ENCODE results near the gene QSOX1. TPM values are rescaled to one million over a fixed set of nuclear protein-coding genes. Genes with fewer than 3 reads are reported as not detected.

The QSOX1 gene
- total and polyA plus RNA-seq, 9 of the 15 experiments (the other 6 are each of a cell fraction or from before 2014, with no cell fraction given): 4.0 to 53.1 (median 15.0) TPM

DNA sequence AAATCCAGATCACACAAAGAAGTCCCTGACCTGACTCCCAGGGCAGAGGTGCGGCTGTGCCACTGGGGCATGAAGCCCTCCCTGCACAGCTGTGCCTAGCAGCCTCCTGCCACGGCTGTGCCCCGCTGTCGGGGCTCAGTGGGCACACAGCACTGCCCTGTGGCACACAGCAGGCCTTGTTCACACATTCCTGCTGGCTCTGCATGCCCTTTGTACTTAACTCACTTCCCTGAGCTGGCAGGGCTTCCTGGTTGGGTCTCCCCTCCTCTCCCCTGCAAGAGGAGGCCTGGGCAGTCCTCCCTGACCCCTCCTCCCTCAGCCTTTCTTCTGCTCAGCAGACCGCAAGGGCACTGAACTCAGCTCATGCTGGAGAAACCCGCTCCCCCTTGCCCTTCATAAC lies 90.2 kb downstream of the QSOX1 start:
- intact Hi-C loops (cut with micrococcal nuclease) (loop anchor here (5.0 kb wide), 1 partner anchor 538 kb away; no protein-coding TSS in a partner anchor), in situ Hi-C loops (cut with MboI) (loop anchor here (5.0 kb wide), 1 partner anchor 58 kb away; no protein-coding TSS in a partner anchor)
- H3K9me1 ChIP-seq (ENCODE audit: control insufficient read depth, insufficient read depth, low read length): no peaks in the 10 kb centered on the region
- H3K9me3 ChIP-seq (replicated peaks; ENCODE audit: control insufficient read depth, insufficient read depth, low read depth, low read length): no peaks in the 10 kb centered on the region
- H2AFZ ChIP-seq (ENCODE audit: low read depth, low read length): no peak overlapping the region
- no peaks in the 10 kb centered on the region for H3K36me3 ChIP-seq (ENCODE audit: control insufficient read depth, insufficient read depth, low read length)
- 4% methylated on average over 6 of the region's 6 CpGs for WGBS (ENCODE audit: insufficient coverage, low coverage, missing lambda C conversion rate)
- no peaks in the 10 kb centered on the region for H4K20me1 ChIP-seq (replicated peaks; ENCODE audit: control insufficient read depth, insufficient read depth, low read length)
- peaks cover 12 to 33% of the 10 kb centered on the region in 2 experiments; a peak in 4 of 5 replicates for H3K27me3 ChIP-seq (ENCODE audit: control insufficient read depth in 2 of 2, insufficient read depth in 2 of 2, low read length in 2 of 2)
- POLR2A ChIA-PET: interaction anchor here (1.1 kb wide), 1 partner anchor 112 kb away, joined by 4 read pairs; no protein-coding TSS in a partner anchor
- FAIRE-seq (no peak), ATAC-seq (no peak), DNase-seq (ENCODE audit: extremely low read depth in 1 of 4, low spot score in 3 of 4) (no peak)
- no TSS peak for BruUV-seq (replicated peaks)
- no peak overlapping the region for H3K4me3 ChIP-seq
- H3K4me2 ChIP-seq (ENCODE audit: insufficient read depth, low read length): no peak overlapping the region
- TF ChIP-seq ZNF133 (CRISPR knock-in tag; IDR thresholded peaks at IDR 0.05) (no peak), ZNF263 (CRISPR knock-in tag; IDR thresholded peaks at IDR 0.05; ENCODE audit: borderline replicate concordance) (peak; percentile 91)
- H3K9ac ChIP-seq (ENCODE audit: insufficient read depth in 1 of 2, low read depth in 2 of 2, low read length in 2 of 2): no peak overlapping the region; a peak in 1 of 4 replicates
- no peak overlapping the region for H3K27ac ChIP-seq (ENCODE audit: extremely low read depth, low read depth, low read length)
- CTCF ChIA-PET (ENCODE audit: low intra/inter-chr PET ratio): no interaction called here
- H3K4me1 ChIP-seq (replicated peaks in 1 of 2; ENCODE audit: control insufficient read depth in 2 of 2, insufficient read depth in 2 of 2, low read length in 2 of 2): no peaks in the 10 kb centered on the region; a peak in 1 of 5 replicates
- H3K79me2 ChIP-seq (ENCODE audit: control insufficient read depth, insufficient read depth, low read length): no peaks in the 10 kb centered on the region

DNA sequence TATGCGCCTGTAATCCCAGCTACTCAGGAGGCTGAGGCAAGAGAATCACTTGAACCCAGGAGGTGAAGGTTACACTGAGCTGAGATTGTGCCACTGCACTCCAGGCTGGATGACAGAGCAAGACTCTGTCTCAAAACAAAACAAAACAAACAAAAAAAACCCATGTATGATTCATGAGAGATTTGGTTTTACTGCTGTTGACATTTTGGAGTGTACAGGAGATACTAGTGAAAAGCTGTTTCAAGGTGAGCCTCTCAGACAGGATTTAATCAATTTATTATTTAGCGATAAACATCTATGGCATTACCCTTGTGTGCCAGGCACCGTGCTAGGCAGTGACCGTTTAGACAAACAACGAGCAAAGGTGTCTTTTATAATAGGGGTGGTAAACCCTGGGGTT lies 91.9 kb downstream of the QSOX1 start:
- in situ Hi-C loops (cut with MboI) (loop anchor here (5.0 kb wide), 1 partner anchor 59 kb away; no protein-coding TSS in a partner anchor), intact Hi-C loops (cut with micrococcal nuclease) (no loop called here)
- WGBS (ENCODE audit: insufficient coverage, low coverage, missing lambda C conversion rate): 14% methylated on average over 5 of the region's 5 CpGs
- Histone ChIP-seq H3K27me3 (ENCODE audit: control insufficient read depth in 2 of 2, insufficient read depth in 2 of 2, low read length in 2 of 2) (peaks cover 8 to 33% of the 10 kb centered on the region in 2 experiments; a peak in 3 of 5 replicates), H3K27ac (ENCODE audit: extremely low read depth, low read depth, low read length) (no peak overlapping the region), H3K9me3 (replicated peaks; ENCODE audit: control insufficient read depth, insufficient read depth, low read depth, low read length) (no peaks in the 10 kb centered on the region), H3K4me2 (ENCODE audit: insufficient read depth, low read length) (no peak overlapping the region), H2AFZ (ENCODE audit: low read depth, low read length) (no peak overlapping the region), H4K20me1 (replicated peaks; ENCODE audit: control insufficient read depth, insufficient read depth, low read length) (no peaks in the 10 kb centered on the region; the same call in 1 of the 2 replicates), H3K9me1 (ENCODE audit: control insufficient read depth, insufficient read depth, low read length) (no peaks in the 10 kb centered on the region), H3K9ac (ENCODE audit: insufficient read depth in 1 of 2, low read depth in 2 of 2, low read length in 2 of 2) (no peak overlapping the region), H3K79me2 (ENCODE audit: control insufficient read depth, insufficient read depth, low read length) (no peaks in the 10 kb centered on the region), H3K4me1 (replicated peaks in 1 of 2; ENCODE audit: control insufficient read depth in 2 of 2, insufficient read depth in 2 of 2, low read length in 2 of 2) (peaks cover 0 to 7% of the 10 kb centered on the region in 2 experiments; a peak in 2 of 5 replicates), H3K4me3 (no peak overlapping the region), H3K36me3 (ENCODE audit: control insufficient read depth, insufficient read depth, low read length) (no peaks in the 10 kb centered on the region)
- ChIA-PET POLR2A (interaction anchor here (1.1 kb wide), 1 partner anchor 50 kb away, joined by 4 read pairs; no protein-coding TSS in a partner anchor), CTCF (ENCODE audit: low intra/inter-chr PET ratio) (no interaction called here)
- ATAC-seq (no peak), FAIRE-seq (no peak), DNase-seq (ENCODE audit: extremely low read depth in 1 of 4, low spot score in 3 of 4) (peak in 1 of 4 experiments; percentile 29)
- TF ChIP-seq, protein P1, sequence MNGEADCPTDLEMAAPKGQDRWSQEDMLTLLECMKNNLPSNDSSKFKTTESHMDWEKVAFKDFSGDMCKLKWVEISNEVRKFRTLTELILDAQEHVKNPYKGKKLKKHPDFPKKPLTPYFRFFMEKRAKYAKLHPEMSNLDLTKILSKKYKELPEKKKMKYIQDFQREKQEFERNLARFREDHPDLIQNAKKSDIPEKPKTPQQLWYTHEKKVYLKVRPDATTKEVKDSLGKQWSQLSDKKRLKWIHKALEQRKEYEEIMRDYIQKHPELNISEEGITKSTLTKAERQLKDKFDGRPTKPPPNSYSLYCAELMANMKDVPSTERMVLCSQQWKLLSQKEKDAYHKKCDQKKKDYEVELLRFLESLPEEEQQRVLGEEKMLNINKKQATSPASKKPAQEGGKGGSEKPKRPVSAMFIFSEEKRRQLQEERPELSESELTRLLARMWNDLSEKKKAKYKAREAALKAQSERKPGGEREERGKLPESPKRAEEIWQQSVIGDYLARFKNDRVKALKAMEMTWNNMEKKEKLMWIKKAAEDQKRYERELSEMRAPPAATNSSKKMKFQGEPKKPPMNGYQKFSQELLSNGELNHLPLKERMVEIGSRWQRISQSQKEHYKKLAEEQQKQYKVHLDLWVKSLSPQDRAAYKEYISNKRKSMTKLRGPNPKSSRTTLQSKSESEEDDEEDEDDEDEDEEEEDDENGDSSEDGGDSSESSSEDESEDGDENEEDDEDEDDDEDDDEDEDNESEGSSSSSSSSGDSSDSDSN (IDR thresholded peaks at IDR 0.05; ENCODE audit: borderline replicate concordance in 1 of 2, low read depth in 2 of 2, low read length in 2 of 2): no peak
- TF ChIP-seq ZNF354B (CRISPR knock-in tag; IDR thresholded peaks at IDR 0.05) (no peak), BDP1 (IDR thresholded peaks at IDR 0.05; ENCODE audit: insufficient read depth, insufficient read length) (no peak)
- TF ChIP-seq, protein P2, sequence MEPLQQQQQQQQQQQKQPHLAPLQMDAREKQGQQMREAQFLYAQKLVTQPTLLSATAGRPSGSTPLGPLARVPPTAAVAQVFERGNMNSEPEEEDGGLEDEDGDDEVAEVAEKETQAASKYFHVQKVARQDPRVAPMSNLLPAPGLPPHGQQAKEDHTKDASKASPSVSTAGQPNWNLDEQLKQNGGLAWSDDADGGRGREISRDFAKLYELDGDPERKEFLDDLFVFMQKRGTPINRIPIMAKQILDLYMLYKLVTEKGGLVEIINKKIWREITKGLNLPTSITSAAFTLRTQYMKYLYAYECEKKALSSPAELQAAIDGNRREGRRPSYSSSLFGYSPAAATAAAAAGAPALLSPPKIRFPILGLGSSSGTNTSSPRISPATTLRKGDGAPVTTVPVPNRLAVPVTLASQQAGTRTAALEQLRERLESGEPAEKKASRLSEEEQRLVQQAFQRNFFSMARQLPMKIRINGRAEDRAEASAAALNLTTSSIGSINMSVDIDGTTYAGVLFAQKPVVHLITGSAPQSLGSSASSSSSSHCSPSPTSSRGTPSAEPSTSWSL (CRISPR knock-in tag; IDR thresholded peaks at IDR 0.05; ENCODE audit: borderline replicate concordance): no peak
- BruUV-seq (replicated peaks): no TSS peak

Measured in K562 (cell line).